ENCODE results near the gene LRP1B.

DNA sequence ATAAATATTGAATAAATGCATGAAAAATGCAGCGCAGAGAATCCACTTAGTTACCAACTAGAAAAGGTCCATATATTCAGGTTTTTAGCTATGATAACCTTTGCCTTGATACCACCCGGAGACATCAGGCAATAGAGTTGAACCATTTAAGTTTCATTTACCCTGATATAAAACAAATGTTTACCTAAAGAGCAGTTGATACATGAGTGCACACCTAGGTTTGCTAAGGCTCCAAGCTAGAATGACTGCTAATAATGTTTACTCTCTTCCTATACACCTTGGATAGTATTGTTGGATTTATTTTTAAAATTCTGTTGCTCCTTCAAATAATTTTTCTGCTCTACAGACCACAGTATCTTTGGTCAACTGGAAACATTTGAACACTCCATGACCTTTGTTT, 1463.6 kb downstream of the LRP1B start:
- TF ChIP-seq EZH2 (IDR thresholded peaks at IDR 0.05; ENCODE audit: insufficient read depth, poor library complexity, severe bottlenecking), result no peak
- no peak for TF ChIP-seq EZH2phosphoT487 (IDR thresholded peaks at IDR 0.05; ENCODE audit: insufficient read depth, low read depth)
